Measurements from ENCODE around the gene FADS6. TPM values are rescaled to one million over a fixed set of nuclear protein-coding genes. Genes with fewer than 3 reads are reported as not detected.

Gene FADS6
- total and polyA plus RNA-seq, 2 of the 13 experiments (the other 11 are each of a cell fraction or from before 2014, with no cell fraction given), result 0.11 TPM

- TF ChIP-seq, protein P1, sequence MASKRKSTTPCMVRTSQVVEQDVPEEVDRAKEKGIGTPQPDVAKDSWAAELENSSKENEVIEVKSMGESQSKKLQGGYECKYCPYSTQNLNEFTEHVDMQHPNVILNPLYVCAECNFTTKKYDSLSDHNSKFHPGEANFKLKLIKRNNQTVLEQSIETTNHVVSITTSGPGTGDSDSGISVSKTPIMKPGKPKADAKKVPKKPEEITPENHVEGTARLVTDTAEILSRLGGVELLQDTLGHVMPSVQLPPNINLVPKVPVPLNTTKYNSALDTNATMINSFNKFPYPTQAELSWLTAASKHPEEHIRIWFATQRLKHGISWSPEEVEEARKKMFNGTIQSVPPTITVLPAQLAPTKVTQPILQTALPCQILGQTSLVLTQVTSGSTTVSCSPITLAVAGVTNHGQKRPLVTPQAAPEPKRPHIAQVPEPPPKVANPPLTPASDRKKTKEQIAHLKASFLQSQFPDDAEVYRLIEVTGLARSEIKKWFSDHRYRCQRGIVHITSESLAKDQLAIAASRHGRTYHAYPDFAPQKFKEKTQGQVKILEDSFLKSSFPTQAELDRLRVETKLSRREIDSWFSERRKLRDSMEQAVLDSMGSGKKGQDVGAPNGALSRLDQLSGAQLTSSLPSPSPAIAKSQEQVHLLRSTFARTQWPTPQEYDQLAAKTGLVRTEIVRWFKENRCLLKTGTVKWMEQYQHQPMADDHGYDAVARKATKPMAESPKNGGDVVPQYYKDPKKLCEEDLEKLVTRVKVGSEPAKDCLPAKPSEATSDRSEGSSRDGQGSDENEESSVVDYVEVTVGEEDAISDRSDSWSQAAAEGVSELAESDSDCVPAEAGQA (IDR thresholded peaks at IDR 0.05; ENCODE audit: low read depth), result no peak
- TF ChIP-seq, protein P1 (CRISPR knock-in tag; IDR thresholded peaks at IDR 0.05; ENCODE audit: borderline replicate concordance), result no peak
- TF ChIP-seq XRCC5 (optimal IDR thresholded peaks at IDR 0.05; ENCODE audit: low read length), result no peak
- TF ChIP-seq ZNF781 (CRISPR knock-in tag; IDR thresholded peaks at IDR 0.05; ENCODE audit: borderline replicate concordance, not compliant biosample characterization), result no peak
These were observed 46.1 kb upstream of the FADS6 start (continued) for GRCh38 chr17:74939534-74939933.

GRCh38 chr17:74938194-74938950, 44.9 kb upstream of the FADS6 start:
- no peak overlapping the region for H3K4me3 ChIP-seq (replicated peaks in 1 of 3; ENCODE audit: insufficient read depth in 1 of 3, low read depth in 2 of 3, low read length in 3 of 3)
- TF ChIP-seq EHMT2 (IDR thresholded peaks at IDR 0.05; ENCODE audit: borderline replicate concordance, low read depth, low read length) (no peak), ZNF724P (CRISPR knock-in tag; IDR thresholded peaks at IDR 0.05; ENCODE audit: borderline replicate concordance) (no peak), MED13 (CRISPR knock-in tag; IDR thresholded peaks at IDR 0.05) (no peak), GATA4 (IDR thresholded peaks at IDR 0.05; ENCODE audit: borderline replicate concordance, low read depth) (no peak), SOX5 (CRISPR knock-in tag; IDR thresholded peaks at IDR 0.05; ENCODE audit: borderline replicate concordance) (no peak)
- H3K4me1 ChIP-seq (ENCODE audit: insufficient read depth, low read length), result no peaks in the 10 kb centered on the region
- no peak for FAIRE-seq
- in situ Hi-C loops (cut with HindIII; ENCODE audit: extremely low pct_ligation_motif_present, low pct_unique_long_range_greater_than_20kb), result no loop called here
- ChIA-PET POLR2A (no interaction called here), CTCF (ENCODE audit: low intra/inter-chr PET ratio, low total read pairs) (no interaction called here)
- H2AFZ ChIP-seq (ENCODE audit: low read length), result no peak overlapping the region
- no TSS peak for BruUV-seq (replicated peaks)
- intact Hi-C loops (cut with micrococcal nuclease; ENCODE audit: unreplicated experiment), result no loop called here
- no peaks in the 10 kb centered on the region for H3K9me3 ChIP-seq (ENCODE audit: low read length)
- no peak overlapping the region for H3K4me2 ChIP-seq (ENCODE audit: low read depth, low read length)
- 28% methylated on average over 8 of the region's 8 CpGs for WGBS (ENCODE audit: low lambda C conversion rate)
- H3K27me3 ChIP-seq (ENCODE audit: control insufficient read depth in 1 of 2, insufficient read depth in 2 of 2, low read length in 2 of 2), result peaks cover 25 to 90% of the 10 kb centered on the region in 2 experiments
- H3K79me2 ChIP-seq (ENCODE audit: insufficient read depth, low read length), result no peaks in the 10 kb centered on the region
- H3K36me3 ChIP-seq (replicated peaks in 1 of 2; ENCODE audit: control insufficient read depth in 1 of 2, insufficient read depth in 2 of 2, low read length in 2 of 2), result no peaks in the 10 kb centered on the region
- ATAC-seq, result no peak
- no peak for DNase-seq (ENCODE audit: low spot score)
- H3K9ac ChIP-seq (ENCODE audit: insufficient read depth, low read depth, low read length), result no peak overlapping the region
- no peak overlapping the region for H3K27ac ChIP-seq (ENCODE audit: extremely low read length, insufficient read depth, low read length)
- H4K20me1 ChIP-seq (ENCODE audit: insufficient read depth, low read length), result no peaks in the 10 kb centered on the region
